HL-60/S4 treated with phorbol 12-myristate 13-acetate at 8.2 ng/mL for 4 days and 3 days (cell line): ENCODE results near the gene NLRP12.
"Not testable (repeated sequence)": the region's sequence is repeated elsewhere in the genome, so short reads cannot be mapped to it uniquely, and the experiment has no call there.

ENCODE experiments used
- in situ Hi-C: fragments of 300-500 bp; cut with MboI; formaldehyde crosslinking; loops from 2 replicates; pipeline ENCODE4 v1.15.0; 2022; ENCODE audit warnings: low sequenced_read_pairs

The NLRP12 gene

DNA sequence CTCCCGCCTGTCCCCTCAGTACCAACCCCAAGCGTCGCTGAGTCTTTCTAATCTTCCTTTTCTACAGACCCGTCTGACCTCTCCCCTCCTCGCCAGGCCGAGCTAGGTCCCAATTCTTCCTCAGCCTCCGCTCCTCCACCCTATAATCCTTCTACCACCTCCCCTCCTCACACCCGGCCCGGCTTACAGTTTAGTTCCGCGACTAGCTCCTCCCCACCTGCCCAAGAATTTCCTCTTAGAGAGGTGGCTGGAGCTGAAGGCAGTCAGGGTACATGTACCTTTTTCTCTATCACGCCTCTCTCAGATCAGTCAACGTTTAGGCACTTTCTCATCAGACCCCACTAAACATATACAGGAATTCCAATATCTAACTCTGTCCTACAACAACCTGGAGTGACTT is 8.7 kb upstream of the NLRP12 start:
- in situ Hi-C loops, result not testable (repeated sequence)

DNA sequence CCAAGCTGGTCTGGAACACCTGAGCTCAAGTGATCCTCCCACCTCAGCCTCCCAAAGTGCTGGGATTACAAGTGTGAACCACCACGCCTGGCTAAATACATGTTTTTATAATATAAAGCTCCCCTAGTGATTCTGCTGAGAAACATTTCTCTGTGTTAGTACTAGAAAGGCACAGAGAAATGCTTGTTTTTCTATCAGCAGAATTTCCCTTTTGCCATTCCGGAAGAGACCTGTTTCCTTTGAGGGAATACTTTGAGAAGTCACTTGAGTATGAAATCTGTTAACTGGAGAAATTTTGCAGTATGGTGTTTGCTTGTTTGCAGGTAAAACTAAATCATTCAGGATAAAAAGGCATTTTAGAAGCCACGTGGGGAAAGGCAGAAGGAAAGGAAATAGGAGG is 4.4 kb upstream of the NLRP12 start:
- in situ Hi-C loops, result no loop called here

GRCh38 chr19:53826876-53827275 is 2.8 kb upstream of the NLRP12 start:
- in situ Hi-C loops, result no loop called here

DNA sequence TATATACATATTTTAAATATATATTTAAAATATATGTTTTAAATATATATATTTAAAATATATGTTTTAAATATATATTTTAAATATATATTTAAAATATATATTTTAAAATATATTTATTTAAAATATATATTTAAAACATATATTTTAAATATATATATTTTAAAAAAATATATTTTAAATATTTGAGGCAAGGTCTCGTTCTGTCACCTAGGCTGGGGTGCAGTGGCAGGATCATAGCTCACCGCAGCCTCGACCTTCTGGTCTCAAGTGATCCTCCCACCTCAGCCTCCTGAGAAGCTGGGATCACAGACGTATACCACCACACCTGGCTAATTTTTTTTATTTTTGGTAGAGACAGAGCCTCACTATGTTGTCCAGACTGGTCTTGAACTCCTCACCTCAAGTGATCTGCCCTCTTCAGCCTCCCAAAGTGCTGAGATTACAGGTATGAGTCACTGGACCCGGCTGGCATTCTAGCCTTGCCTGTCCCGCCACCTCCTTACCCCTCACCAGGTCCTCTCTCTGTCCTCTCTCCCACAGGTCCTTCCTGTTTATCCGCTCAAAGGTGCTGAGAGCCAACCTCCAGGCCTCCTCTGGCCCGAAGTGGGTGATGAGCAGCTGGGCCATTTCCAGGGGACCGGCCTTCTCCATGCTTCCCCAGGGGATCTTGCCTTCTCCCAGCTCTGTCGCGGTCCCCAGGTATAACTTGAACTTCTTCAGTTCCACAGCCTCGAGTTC is 564 bp downstream of the NLRP12 start:
- in situ Hi-C loops, result no loop called here

DNA sequence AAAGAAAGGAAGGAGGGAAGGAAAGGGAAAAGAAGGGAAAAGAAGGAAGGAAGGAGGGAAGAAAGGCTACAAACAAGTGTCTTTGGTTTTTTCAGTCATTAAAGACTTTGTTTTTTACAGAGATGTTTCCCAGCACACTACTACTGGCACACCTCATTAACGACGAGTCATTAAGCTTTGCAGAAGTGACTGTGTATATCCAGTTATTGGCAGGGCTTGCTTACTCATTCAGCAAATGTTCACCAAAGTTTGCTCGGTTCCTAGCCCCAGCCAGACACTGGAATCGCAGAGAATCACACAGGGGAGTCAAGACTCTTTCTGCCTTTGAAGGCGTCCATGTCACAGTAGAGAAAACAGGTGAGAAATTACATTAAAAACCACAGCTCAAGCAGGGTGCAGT is 4.3 kb downstream of the NLRP12 start:
- in situ Hi-C loops, result no loop called here

DNA sequence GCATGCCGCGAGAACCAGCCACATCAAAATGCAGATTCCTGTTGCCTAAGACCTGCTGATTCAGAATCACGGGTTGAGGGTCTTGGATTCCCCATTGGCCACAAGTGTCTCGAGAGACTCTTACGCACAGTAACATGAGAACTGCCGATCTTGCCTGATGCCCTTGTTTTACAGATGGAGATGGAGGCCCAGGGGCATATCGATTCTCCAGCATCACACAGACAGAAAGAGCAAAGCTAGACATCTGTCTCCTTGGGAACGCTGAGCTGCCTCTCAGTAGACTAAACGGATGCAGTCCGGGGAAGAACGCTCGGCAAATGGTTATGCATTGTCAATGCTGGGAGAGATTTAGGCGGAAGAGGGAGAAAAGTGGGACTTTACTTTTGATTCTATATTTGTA is 5.4 kb downstream of the NLRP12 start:
- in situ Hi-C loops, result no loop called here

- in situ Hi-C loops, result no loop called here
Observed at GRCh38 chr19:53813996-53814395, 10.1 kb downstream of the NLRP12 start.

- in situ Hi-C loops, result no loop called here
Observed at GRCh38 chr19:53812335-53812734, 11.8 kb downstream of the NLRP12 start.

DNA sequence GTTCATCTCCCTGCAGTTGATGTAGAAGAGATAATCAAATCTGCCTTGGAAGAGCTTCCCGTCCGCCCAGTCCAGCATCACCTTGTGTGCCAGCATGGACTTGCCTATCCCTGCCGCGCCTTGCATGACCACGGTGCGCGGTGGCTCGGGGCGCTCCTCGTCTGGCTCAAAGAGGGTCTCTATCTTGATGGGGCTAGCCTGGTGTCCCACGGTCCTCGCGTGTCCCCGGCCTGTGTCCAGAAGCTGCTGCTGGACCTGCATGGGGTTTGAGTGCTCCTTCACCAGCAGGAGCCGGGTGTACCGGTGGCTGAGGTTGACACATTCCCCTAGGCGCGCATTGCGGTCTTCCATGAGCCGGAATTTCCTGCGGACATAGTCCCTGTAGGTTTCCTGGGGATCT is 13.2 kb downstream of the NLRP12 start:
- in situ Hi-C loops, result no loop called here

- in situ Hi-C loops, result no loop called here
Observed at GRCh38 chr19:53810187-53810546, 13.9 kb downstream of the NLRP12 start.

DNA sequence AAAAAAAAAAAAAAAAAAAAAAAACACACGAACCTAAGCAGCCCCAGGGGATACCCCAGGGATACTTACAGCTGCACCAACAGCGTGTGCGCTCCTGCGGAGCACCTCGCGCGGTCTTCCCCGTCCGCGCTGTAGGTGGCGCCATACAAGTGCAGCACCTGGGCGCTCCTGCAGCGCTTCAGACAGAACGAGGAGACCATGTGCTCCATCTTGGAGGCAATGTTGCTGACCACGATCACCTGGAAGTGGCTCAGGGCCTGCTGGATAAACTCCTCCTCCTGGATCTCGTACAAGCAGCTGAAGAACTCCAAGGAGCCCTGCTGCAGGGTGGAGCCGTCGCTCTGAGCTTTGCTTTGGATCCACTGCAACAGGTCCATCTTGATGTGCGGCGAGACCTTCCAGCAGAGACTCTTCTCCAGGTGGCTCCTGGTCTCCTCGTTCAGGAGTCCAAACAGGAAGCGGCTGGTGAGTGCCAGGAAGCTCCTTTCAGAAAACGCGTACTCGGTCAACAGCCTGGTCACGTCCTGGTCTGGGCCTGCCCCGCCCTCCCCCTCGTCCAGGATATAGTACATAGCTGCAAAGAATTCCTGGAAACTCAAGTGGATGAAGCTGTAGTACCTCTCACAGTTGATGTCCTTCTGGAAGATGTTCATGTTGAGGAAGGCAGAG is 14.5 kb downstream of the NLRP12 start:
- in situ Hi-C loops, result no loop called here

DNA sequence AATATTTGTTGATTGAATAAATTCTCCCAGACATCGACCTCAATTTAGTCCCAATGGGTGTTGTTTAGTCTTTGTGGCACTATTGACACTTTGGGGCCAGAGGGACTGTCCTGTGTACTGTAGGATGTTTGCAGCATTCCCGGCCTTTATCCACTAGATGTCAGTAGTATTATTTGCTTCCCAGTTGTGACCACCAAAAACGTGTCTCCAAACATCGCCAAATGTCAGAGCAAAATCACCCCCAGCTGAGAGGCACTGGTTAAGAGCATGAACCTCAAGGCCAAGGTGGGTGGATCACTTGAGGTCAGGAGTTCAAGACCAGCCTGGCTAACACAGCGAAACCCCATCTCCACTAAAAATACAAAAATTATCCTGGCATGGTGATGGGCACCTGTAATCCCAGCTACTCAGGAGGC is 15.4 kb downstream of the NLRP12 start:
- in situ Hi-C loops, result no loop called here

DNA sequence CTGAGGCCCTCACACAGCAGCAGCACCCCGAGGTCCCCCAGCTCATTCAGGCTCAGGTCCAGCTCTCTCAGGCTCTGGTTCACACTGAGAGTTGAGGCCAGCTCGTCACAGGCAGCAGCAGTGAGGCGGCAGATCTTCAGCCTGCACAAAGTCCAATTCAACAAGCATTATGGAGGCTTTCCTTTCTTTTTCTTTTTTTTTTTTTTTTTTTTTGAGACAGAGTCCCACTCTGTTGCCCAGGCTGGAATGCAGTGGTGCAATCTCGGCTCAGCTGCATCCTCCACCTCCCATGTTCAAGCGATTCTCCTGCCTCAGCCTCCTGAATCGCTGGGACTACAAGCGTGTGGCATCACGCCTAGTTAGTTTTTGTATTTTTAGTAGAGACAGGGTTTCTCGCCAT is 22.9 kb downstream of the NLRP12 start:
- in situ Hi-C loops, result no loop called here

DNA sequence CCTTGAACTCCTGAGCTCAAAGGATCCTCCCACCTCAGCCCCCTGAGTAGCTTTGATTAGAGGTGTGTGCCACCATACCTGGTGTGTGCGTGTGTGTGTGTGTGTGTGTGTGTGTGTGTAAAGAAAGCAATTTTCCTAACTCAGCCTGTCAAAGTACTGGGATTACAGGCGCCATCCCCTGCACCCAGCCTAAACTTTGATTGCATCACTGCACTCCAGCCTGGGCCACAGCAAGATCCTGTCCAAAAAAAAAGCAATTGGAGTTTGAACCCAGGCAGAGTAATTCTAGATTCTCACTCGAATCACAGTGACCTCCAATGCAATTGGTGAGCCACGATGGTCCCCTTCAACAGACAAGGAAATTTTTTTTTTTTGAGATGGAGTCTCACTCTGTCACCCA is 29.1 kb downstream of the NLRP12 start:
- in situ Hi-C loops, result loop anchor here (10.0 kb wide), 1 partner anchor 230 kb away; no protein-coding TSS in a partner anchor

- in situ Hi-C loops, result loop anchor here (10.0 kb wide), 1 partner anchor 232 kb away; no protein-coding TSS in a partner anchor
Observed at GRCh38 chr19:53792721-53793433, 31.2 kb downstream of the NLRP12 start.

DNA sequence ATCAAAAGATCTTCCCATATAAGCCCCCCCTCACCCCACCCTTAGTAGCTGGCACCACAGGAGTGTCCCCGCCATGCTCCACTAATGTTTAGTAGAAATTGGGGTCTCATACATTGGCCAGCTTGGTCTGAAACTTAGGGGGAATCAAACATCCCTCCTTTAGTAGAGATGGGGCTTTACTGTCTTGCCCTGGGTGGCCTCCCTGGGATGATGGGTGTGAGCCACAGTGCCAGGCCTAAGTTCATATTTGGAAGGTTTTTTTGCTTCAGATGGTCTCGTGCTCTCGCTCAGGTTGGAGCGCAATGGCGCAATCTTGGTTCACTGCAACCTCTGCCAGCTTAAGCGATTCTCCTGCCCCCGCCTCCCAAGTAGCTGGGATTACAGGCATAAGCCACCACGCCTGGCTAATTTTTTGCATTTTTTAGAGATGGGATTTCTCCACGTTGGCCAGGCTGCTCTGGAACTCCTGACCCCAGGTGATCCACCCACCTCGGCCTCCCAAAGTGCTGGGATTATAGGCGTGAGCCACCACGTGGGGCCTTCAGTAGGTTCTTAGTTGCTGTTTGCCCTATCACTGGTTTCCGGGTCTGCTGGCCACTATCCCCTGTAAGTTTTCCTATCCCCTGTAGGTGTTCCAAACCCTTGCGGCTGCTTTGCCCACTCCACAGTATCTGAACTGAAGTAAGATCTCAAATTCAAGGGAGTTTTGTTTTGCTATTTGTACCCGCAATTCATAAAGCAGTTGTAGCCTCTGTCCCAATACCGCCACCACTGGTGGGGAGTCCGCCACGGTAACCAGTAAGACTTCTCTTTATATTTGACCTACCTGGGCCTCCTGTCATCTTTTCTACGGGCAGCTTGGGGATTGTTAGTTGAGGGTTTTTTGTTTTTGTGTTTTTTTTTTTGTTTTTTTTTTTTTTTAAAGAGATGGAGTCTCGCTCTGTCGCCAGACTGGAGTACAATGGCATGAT is 34.1 kb downstream of the NLRP12 start:
- in situ Hi-C loops, result loop anchor here (10.0 kb wide), 1 partner anchor 235 kb away; no protein-coding TSS in a partner anchor

DNA sequence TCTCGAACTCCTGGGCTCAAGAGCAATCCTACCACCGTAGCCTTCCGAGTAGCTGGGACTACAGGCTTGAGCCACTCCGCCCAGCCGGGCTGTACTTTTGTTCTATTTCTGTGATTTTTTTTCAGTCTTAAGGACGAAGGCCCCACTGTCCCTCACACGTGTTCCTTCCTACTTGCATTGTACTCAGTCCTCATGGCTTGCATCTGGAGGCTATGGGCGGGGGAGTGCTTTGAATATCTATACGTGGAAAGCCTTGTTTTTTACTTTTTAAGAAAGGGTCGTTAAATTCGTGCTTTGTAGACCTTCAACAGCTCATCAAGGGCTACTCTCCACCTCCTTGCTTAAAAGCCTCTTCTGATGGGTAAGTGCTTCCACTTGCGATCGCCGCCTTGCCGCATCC is 36.8 kb downstream of the NLRP12 start:
- in situ Hi-C loops, result no loop called here

- in situ Hi-C loops, result no loop called here
Observed at GRCh38 chr19:53786744-53787143, 37.4 kb downstream of the NLRP12 start.

- in situ Hi-C loops, result no loop called here
Observed at GRCh38 chr19:53785196-53785889, 38.8 kb downstream of the NLRP12 start.

GRCh38 chr19:53782698-53783097 is 41.4 kb downstream of the NLRP12 start:
- in situ Hi-C loops, result no loop called here
